Esophagus muscularis mucosa (tissue), 4 donors: ENCODE results near the gene FANCD2. TPM values are rescaled to one million over a fixed set of nuclear protein-coding genes. Genes with fewer than 3 reads are reported as not detected.
"Not testable (repeated sequence)": the region's sequence is repeated elsewhere in the genome, so short reads cannot be mapped to it uniquely, and the experiment has no call there.

Experiments
- DNase-seq: peaks from one replicate; pipeline ENCODE4 v3.0.0-alpha.2; 2017; ENCODE audit errors: extremely low spot score
- H3K27ac ChIP-seq, 4 donors: fragments of 200-600 bp; sonication (generic); replicated peaks in 1 of 4; 1 replicate in 3 of 4; 2 replicates in 1 of 4; pipeline ENCODE4 v1.5.1; 2016 to 2019; ENCODE audit warnings: mild to moderate bottlenecking in 1 of 4
- H3K27me3 ChIP-seq, 4 donors: fragments of 200-600 bp; sonication (generic); one replicate each; pipeline versions ENCODE4 v1.5.1 to v1.6.0; 2016 to 2019
- H3K36me3 ChIP-seq, 4 donors: fragments of 200-600 bp; sonication (generic); one replicate each; pipeline ENCODE4 v1.5.1; 2016 to 2019
- H3K4me1 ChIP-seq, 4 donors: fragments of 200-600 bp; sonication (generic); one replicate each; pipeline ENCODE4 v1.5.1; 2016 to 2019
- H3K4me3 ChIP-seq, 4 donors: fragments of 200-600 bp; sonication (generic); 1 replicate in 2 of 4; 2 replicates in 2 of 4; pipeline ENCODE4 v1.5.1; 2016 to 2019; ENCODE audit warnings: mild to moderate bottlenecking in 4 of 4, moderate library complexity in 1 of 4
- H3K9me3 ChIP-seq, 4 donors: fragments of 200-600 bp; sonication (generic); 1 replicate in 3 of 4; 2 replicates in 1 of 4; pipeline ENCODE4 v1.5.1; 2016 to 2019
- EP300 ChIP-seq: sonication (generic); formaldehyde crosslinking; IDR thresholded peaks from one replicate; pipeline ENCODE4 v1.6.1; 2017; ENCODE audit warnings: antibody characterized with exemption
- POLR2A ChIP-seq: fragments of 450-650 bp; IDR thresholded peaks from one replicate; pipeline ENCODE4 v1.6.1; 2017; ENCODE audit warnings: antibody characterized with exemption, moderate library complexity, mild to moderate bottlenecking, low read depth
- POLR2AphosphoS5 ChIP-seq, 2 donors: sonication (generic); formaldehyde crosslinking; IDR thresholded peaks; one replicate each; pipeline ENCODE4 v1.6.1; 2017; ENCODE audit warnings: antibody characterized with exemption in 2 of 2
- WGBS: methylation state at CpG from one replicate; pipeline ENCODE4 v1.1.5; 2018; 5-methylcytosine and 5-hydroxymethylcytosine counted together
- intact Hi-C: fragments of 100-400 bp; cut with DNase I; formaldehyde crosslinking; loops from one replicate; pipeline ENCODE4 v1.15.1; 2023
- total RNA-seq, 4 donors: library from RNA; depleted of rRNA; stranded (reverse); fragments of >200 nt; gene quantifications; one replicate each; pipeline versions ENCODE4 v1.1.0 to v1.2.1, GENCODE V29; 2016
- TF ChIP-seq, protein P1 (sequence below), 3 experiments: fragments of 200-600 bp in 2 of 3; fragments of 450-650 bp in 1 of 3; sonication (generic) in 2 of 3; IDR thresholded peaks; one replicate each; pipeline ENCODE4 v1.5.1; 2017 to 2019; ENCODE audit warnings: antibody characterized with exemption in 3 of 3, mild to moderate bottlenecking in 2 of 3, moderate library complexity in 1 of 3

FANCD2 gene
- total RNA-seq, 4 donors from 2014 or later, result 0.52 to 2.3 (median 1.1) TPM

DNA sequence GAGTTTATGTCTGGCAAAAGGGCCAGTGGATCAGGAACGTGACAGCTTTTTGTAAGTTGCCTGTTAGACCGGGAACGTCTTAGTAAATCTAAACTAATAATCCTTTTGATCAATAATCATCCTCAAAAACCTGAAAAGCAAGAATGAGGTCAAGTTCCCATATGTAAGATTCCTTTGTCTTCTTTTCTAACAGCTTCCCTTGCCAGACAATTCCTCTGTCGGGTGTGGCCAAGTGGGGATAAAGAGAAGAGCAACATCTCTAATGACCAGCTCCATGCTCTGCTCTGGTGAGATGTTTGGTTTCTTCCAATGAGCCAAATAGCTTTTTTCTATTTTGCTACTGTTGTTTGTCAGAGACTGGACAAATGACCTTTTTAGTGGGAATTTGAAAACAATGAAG lies 62.0 kb downstream of the FANCD2 start:
- Histone ChIP-seq H3K4me1 (no peaks in the 10 kb centered on the region), H3K27ac (no peak overlapping the region), H3K36me3 (no peaks in the 10 kb centered on the region), H3K4me3 (no peak overlapping the region), H3K27me3 (no peaks in the 10 kb centered on the region), H3K9me3 (no peaks in the 10 kb centered on the region)
- DNase-seq, result no peak
- intact Hi-C loops, result no loop called here
- TF ChIP-seq POLR2AphosphoS5 (IDR thresholded peaks at IDR 0.05), result no peak
- no peak for TF ChIP-seq EP300
- no peak for TF ChIP-seq POLR2A
- TF ChIP-seq, protein P1, sequence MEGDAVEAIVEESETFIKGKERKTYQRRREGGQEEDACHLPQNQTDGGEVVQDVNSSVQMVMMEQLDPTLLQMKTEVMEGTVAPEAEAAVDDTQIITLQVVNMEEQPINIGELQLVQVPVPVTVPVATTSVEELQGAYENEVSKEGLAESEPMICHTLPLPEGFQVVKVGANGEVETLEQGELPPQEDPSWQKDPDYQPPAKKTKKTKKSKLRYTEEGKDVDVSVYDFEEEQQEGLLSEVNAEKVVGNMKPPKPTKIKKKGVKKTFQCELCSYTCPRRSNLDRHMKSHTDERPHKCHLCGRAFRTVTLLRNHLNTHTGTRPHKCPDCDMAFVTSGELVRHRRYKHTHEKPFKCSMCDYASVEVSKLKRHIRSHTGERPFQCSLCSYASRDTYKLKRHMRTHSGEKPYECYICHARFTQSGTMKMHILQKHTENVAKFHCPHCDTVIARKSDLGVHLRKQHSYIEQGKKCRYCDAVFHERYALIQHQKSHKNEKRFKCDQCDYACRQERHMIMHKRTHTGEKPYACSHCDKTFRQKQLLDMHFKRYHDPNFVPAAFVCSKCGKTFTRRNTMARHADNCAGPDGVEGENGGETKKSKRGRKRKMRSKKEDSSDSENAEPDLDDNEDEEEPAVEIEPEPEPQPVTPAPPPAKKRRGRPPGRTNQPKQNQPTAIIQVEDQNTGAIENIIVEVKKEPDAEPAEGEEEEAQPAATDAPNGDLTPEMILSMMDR (IDR thresholded peaks at IDR 0.05), result no peak
- 86% methylated on average over 4 of the region's 4 CpGs for WGBS

DNA sequence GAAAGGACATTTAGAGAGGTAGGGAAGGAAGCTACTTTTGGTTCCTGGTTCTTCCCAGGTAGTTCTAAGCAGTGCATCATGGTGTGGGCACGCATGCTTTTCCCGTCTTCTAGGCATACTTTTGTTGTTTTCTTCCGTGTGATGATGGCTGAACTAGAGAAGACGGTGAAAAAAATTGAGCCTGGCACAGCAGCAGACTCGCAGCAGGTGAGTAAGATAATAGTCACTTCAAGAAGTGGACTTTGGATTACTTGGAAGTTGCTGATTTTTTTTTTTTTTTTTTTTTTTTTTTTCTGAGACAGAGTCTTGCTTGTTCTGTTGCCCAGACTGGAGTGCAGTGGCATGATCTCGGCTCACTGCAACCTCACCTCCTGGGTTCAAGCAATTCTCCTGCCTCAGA lies 63.9 kb downstream of the FANCD2 start:
- H3K27ac ChIP-seq, result no peak overlapping the region
- no peak overlapping the region for H3K4me3 ChIP-seq
- no peak for DNase-seq
- intact Hi-C loops, result no loop called here
- H3K9me3 ChIP-seq, result no peaks in the 10 kb centered on the region
- 95% methylated on average over 6 of the region's 6 CpGs for WGBS
- H3K27me3 ChIP-seq, result no peaks in the 10 kb centered on the region
- H3K4me1 ChIP-seq, result no peaks in the 10 kb centered on the region
- TF ChIP-seq POLR2A, result no peak
- TF ChIP-seq, protein P1 (IDR thresholded peaks at IDR 0.05), result no peak
- no peak for TF ChIP-seq EP300
- TF ChIP-seq POLR2AphosphoS5 (IDR thresholded peaks at IDR 0.05), result no peak
- H3K36me3 ChIP-seq, result no peaks in the 10 kb centered on the region

GRCh38 chr3:10090774-10091173 lies 64.5 kb downstream of the FANCD2 start:
- H3K27ac ChIP-seq, H3K27me3 ChIP-seq, H3K4me1 ChIP-seq, intact Hi-C loops, H3K9me3 ChIP-seq, H3K4me3 ChIP-seq, DNase-seq, H3K36me3 ChIP-seq: not testable (repeated sequence)
- no CpG with 5 or more reads among the region's 1 CpG for WGBS

GRCh38 chr3:10091387-10091786 lies 65.2 kb downstream of the FANCD2 start:
- H3K36me3 ChIP-seq, H3K9me3 ChIP-seq, H3K4me3 ChIP-seq, H3K27me3 ChIP-seq, H3K4me1 ChIP-seq, DNase-seq, intact Hi-C loops, H3K27ac ChIP-seq: not testable (repeated sequence)
- 100% methylated on average over 1 of the region's 2 CpGs for WGBS

DNA sequence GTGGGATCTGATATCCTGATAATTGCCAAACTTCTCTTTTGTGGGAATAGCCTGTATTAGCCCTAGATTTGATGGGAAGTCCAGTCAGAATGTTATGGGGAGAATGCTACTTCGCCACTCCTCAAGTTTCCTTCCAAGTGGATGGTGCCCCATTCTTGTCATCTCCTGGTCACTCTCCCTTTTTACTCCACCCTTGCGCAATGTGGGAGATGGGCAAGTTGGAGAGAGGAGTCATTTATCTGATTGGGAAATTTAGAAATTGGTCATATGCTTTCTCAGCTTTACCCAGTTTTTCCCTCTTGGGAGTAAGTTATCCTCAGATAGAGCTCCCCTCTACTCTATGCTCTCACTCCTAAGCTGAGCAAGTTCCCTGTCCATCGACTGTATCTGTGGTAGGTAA lies 67.4 kb downstream of the FANCD2 start:
- no peaks in the 10 kb centered on the region for H3K27me3 ChIP-seq
- no peaks in the 10 kb centered on the region for H3K36me3 ChIP-seq
- H3K4me3 ChIP-seq, result no peak overlapping the region
- WGBS, result 99% methylated on average over 3 of the region's 3 CpGs
- no peaks in the 10 kb centered on the region for H3K4me1 ChIP-seq
- H3K27ac ChIP-seq, result no peak overlapping the region
- intact Hi-C loops, result no loop called here
- H3K9me3 ChIP-seq, result no peaks in the 10 kb centered on the region
- no peak for TF ChIP-seq EP300
- no peak for DNase-seq

GRCh38 chr3:10099041-10099440 lies 72.8 kb downstream of the FANCD2 start:
- no peak overlapping the region for H3K4me3 ChIP-seq
- H3K27ac ChIP-seq, result no peak overlapping the region
- TF ChIP-seq EP300, result no peak
- TF ChIP-seq, protein P1 (IDR thresholded peaks at IDR 0.05), result no peak
- TF ChIP-seq POLR2A, result no peak
- no peak for TF ChIP-seq POLR2AphosphoS5 (IDR thresholded peaks at IDR 0.05)
- WGBS, result 94% methylated on average over 5 of the region's 5 CpGs
- no peaks in the 10 kb centered on the region for H3K9me3 ChIP-seq
- H3K36me3 ChIP-seq, result no peaks in the 10 kb centered on the region
- intact Hi-C loops, result no loop called here
- no peaks in the 10 kb centered on the region for H3K4me1 ChIP-seq
- no peaks in the 10 kb centered on the region for H3K27me3 ChIP-seq
- DNase-seq, result no peak
